Measurements from ENCODE around the gene FBXO36.

Gene FBXO36

DNA sequence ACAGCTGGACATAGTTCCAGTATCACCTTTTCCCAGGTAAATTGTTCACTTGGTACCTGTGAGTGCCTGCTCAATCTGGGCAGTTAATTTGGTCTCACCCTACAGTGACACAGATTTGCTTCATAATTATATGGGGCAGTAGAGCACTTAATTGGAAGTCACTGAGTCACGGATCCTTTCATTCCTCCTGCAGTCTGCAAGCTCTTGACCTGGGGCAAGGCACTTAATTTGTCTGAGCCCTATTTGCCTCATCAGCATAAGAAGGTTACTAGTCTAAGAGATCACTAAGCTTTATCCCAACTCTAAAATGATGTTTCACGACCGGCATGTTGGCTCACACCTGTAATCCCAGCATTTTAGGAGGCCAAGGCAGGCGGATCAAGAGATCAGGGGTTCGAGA is 8.9 kb downstream of the FBXO36 start:
- H3K4me3 ChIP-seq (ENCODE audit: low read length) = no peak overlapping the region
- H3K4me1 ChIP-seq (ENCODE audit: low read length) = no peaks in the 10 kb centered on the region
- H3K4me2 ChIP-seq (ENCODE audit: low read depth, low read length) = no peak overlapping the region
- no peak for DNase-seq
- H3K9ac ChIP-seq (ENCODE audit: low read length) = no peak overlapping the region
- no peaks in the 10 kb centered on the region for H4K20me1 ChIP-seq (ENCODE audit: insufficient read depth, low read length)
- H3K36me3 ChIP-seq (replicated peaks; ENCODE audit: insufficient read depth, low read length) = no peaks in the 10 kb centered on the region
- H2AFZ ChIP-seq (ENCODE audit: low read length) = no peak overlapping the region
- H3K27me3 ChIP-seq (replicated peaks; ENCODE audit: insufficient read depth, low read length) = no peaks in the 10 kb centered on the region
- TF ChIP-seq, protein P1, sequence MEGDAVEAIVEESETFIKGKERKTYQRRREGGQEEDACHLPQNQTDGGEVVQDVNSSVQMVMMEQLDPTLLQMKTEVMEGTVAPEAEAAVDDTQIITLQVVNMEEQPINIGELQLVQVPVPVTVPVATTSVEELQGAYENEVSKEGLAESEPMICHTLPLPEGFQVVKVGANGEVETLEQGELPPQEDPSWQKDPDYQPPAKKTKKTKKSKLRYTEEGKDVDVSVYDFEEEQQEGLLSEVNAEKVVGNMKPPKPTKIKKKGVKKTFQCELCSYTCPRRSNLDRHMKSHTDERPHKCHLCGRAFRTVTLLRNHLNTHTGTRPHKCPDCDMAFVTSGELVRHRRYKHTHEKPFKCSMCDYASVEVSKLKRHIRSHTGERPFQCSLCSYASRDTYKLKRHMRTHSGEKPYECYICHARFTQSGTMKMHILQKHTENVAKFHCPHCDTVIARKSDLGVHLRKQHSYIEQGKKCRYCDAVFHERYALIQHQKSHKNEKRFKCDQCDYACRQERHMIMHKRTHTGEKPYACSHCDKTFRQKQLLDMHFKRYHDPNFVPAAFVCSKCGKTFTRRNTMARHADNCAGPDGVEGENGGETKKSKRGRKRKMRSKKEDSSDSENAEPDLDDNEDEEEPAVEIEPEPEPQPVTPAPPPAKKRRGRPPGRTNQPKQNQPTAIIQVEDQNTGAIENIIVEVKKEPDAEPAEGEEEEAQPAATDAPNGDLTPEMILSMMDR (IDR thresholded peaks at IDR 0.05; ENCODE audit: low read length) = no peak
- TF ChIP-seq EZH2phosphoT487 (IDR thresholded peaks at IDR 0.05; ENCODE audit: low read length) (no peak), EZH2 (optimal IDR thresholded peaks at IDR 0.05; ENCODE audit: low read depth, low read length) (no peak)
- no peak overlapping the region for H3K27ac ChIP-seq (ENCODE audit: low read length)
- H3F3A ChIP-seq (ENCODE audit: insufficient read depth, low read length) = no peaks in the 10 kb centered on the region
- H3K9me2 ChIP-seq (replicated peaks; ENCODE audit: insufficient read depth, low read length) = no peaks in the 10 kb centered on the region
- no peaks in the 10 kb centered on the region for H3K79me2 ChIP-seq (ENCODE audit: low read length)
- H3K9me3 ChIP-seq (replicated peaks; ENCODE audit: insufficient read depth, low read length) = no peaks in the 10 kb centered on the region

DNA sequence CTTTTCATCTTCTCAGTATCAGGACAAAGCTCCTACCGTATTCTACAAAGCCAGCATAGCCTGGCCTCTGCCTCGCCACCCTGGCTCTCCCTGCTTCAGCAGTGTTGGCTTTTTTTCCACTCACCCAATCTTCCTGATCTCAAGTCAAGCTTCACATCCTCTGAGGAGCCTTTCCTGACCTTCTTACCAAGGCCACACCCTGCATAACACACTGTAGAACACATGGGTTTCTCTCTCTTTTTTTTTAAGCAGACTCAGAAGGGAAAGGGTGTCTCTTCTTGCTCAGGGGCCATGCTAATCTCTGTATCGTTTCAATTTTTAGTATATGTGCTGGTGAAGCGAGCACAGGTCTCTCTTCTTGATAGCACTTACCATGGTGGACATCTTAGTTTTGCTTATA is 15.2 kb downstream of the FBXO36 start:
- H3K4me3 ChIP-seq (ENCODE audit: low read length) = no peak overlapping the region
- H3K4me2 ChIP-seq (ENCODE audit: low read depth, low read length) = no peak overlapping the region
- H3K4me1 ChIP-seq (ENCODE audit: low read length) = no peaks in the 10 kb centered on the region
- DNase-seq = no peak
- H3K27me3 ChIP-seq (replicated peaks; ENCODE audit: insufficient read depth, low read length) = no peaks in the 10 kb centered on the region
- no peak overlapping the region for H2AFZ ChIP-seq (ENCODE audit: low read length)
- TF ChIP-seq, protein P1 (IDR thresholded peaks at IDR 0.05; ENCODE audit: low read length) = no peak
- TF ChIP-seq EZH2 (optimal IDR thresholded peaks at IDR 0.05; ENCODE audit: low read depth, low read length) = no peak
- H3K9me2 ChIP-seq (replicated peaks; ENCODE audit: insufficient read depth, low read length) = no peaks in the 10 kb centered on the region
- no peaks in the 10 kb centered on the region for H3K9me3 ChIP-seq (replicated peaks; ENCODE audit: insufficient read depth, low read length)
- H3F3A ChIP-seq (ENCODE audit: insufficient read depth, low read length) = no peaks in the 10 kb centered on the region
- H3K9ac ChIP-seq (ENCODE audit: low read length) = no peak overlapping the region
- no peaks in the 10 kb centered on the region for H3K79me2 ChIP-seq (ENCODE audit: low read length)
- no peaks in the 10 kb centered on the region for H3K36me3 ChIP-seq (replicated peaks; ENCODE audit: insufficient read depth, low read length)
- no peaks in the 10 kb centered on the region for H4K20me1 ChIP-seq (ENCODE audit: insufficient read depth, low read length)
- H3K27ac ChIP-seq (ENCODE audit: low read length) = no peak overlapping the region

DNA sequence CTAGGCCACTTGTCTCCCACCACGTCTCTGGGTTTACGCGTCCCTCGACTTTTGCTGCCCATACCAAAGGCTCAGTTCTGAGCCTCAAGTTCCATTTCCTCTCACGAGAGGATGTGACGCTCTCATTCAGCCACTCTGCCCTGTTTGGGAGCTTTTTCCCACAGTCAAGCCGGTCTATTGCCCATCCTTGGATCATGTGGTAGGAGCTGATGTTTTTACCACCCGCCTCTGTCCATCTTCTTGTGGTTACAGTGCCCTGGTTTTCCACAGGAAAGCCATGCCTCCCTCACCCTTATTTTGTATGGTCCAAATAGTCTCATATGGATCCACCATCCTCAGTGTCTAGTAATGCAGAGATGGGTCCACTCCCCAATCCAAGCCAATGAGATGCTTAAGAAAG is 20.4 kb downstream of the FBXO36 start:
- H3K9ac ChIP-seq (ENCODE audit: low read length) = no peak overlapping the region
- H3K9me2 ChIP-seq (replicated peaks; ENCODE audit: insufficient read depth, low read length) = no peaks in the 10 kb centered on the region
- H3K9me3 ChIP-seq (replicated peaks; ENCODE audit: insufficient read depth, low read length) = no peaks in the 10 kb centered on the region
- DNase-seq = no peak
- no peaks in the 10 kb centered on the region for H3K4me1 ChIP-seq (ENCODE audit: low read length)
- no peak overlapping the region for H2AFZ ChIP-seq (ENCODE audit: low read length)
- no peaks in the 10 kb centered on the region for H3K36me3 ChIP-seq (replicated peaks; ENCODE audit: insufficient read depth, low read length)
- no peaks in the 10 kb centered on the region for H3K79me2 ChIP-seq (ENCODE audit: low read length)
- no peak overlapping the region for H3K27ac ChIP-seq (ENCODE audit: low read length)
- H4K20me1 ChIP-seq (ENCODE audit: insufficient read depth, low read length) = no peaks in the 10 kb centered on the region
- H3K27me3 ChIP-seq (replicated peaks; ENCODE audit: insufficient read depth, low read length) = no peaks in the 10 kb centered on the region
- no peak overlapping the region for H3K4me3 ChIP-seq (ENCODE audit: low read length)
- TF ChIP-seq EZH2 (optimal IDR thresholded peaks at IDR 0.05; ENCODE audit: low read depth, low read length) = no peak
- TF ChIP-seq EZH2phosphoT487 (IDR thresholded peaks at IDR 0.05; ENCODE audit: low read length) = no peak
- TF ChIP-seq, protein P1 (IDR thresholded peaks at IDR 0.05; ENCODE audit: low read length) = no peak
- no peak overlapping the region for H3K4me2 ChIP-seq (ENCODE audit: low read depth, low read length)
- no peaks in the 10 kb centered on the region for H3F3A ChIP-seq (ENCODE audit: insufficient read depth, low read length)

Data from MM.1S (cell line).